HG03175 (cell line): ENCODE measurements around the gene STAB2.

Experiments
- ATAC-seq: cut with Tn5 transposase; IDR thresholded peaks from one replicate; pipeline ENCODE4 v1.9.1; 2021; ENCODE audit warnings: mild to moderate bottlenecking, moderate library complexity; ENCODE audit not compliant: unreplicated experiment

The STAB2 gene

DNA sequence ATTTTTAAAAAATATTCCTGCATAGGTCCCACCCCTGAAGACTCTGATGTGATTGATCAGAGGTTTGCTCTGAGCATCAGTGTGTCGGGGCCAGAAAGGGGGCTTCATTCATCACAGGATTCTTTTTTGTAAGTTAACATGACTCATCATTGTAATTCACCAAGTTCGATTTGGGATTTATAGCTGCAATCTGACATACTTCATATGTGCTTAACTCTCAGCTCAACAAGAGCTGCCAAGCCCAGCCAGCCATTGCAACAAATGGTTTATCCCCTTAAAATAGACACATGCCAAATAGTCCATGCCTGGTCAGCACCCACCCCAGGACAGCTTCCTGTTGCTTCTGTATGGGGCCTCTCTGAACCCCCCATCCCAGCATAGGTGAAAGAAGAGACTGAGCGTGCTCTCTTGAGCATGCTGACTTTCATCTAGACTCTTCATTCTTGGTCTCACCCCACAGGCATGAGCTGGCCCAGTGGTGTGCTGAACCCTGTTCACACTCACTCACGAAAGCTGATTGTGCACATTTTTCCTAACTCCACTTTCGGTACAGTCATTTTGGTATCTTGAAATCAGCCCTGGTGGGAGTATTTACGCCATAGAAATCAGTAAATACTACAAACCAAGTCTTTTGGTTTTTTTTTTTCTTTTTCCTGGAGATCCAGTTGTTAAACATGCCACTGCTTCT, 101.4 kb downstream of the STAB2 start:
- no peak for ATAC-seq

DNA sequence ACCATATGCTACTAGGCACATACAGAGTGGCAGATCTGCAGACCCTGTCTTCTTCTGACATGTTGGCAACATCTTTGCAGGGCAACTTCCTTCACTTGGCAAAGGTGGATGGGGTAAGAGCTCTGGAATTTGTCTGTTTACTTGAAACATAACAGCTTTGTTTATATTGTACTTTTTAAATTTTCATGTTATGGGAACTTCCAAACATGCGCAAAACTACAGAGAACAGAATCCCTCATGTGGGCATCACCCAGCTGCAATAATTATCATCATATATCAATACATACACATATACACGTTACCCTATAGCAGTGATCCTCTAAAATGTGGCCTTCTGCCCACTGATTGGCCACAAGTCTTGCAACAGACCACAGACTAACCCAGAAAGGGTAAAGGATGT, 103.4 kb downstream of the STAB2 start:
- no peak for ATAC-seq

DNA sequence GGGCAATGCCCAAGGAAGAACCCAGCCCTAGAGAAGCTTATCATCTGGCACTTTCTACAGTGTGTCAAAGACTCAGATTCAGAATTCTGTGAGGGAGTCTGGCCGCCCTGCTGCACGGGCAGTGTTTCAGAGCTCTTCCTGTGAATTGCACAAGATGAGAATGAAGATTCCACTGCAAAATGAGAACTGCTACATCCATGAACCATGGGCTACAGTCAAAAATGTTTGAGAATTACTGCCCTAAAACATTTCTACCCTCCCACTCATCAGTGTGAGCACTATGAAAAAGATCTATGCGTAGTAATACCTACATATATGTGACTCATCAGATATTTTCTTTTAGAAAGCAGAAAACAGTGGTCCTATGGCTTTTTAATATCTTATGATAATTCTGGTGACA, 104.0 kb downstream of the STAB2 start:
- ATAC-seq, result no peak

DNA sequence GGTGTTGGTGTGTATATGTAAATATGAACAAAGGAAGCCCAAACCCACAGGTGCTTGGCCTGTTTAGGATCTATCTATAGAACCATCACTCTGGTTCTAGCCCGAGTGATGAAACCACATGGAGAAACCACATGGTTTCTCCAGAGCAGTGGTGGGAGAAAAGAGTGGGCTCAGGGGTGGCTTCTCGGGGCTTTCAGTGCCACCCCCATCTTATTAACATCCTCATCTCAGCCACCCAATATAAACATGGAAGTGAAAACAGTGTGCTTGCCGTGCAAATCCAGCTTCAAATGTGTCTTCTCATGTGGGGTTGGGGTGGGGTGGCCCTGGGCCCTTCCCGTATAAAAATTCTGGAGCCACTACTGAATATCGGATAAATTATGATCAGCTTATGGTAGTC, 109.0 kb downstream of the STAB2 start:
- no peak for ATAC-seq

DNA sequence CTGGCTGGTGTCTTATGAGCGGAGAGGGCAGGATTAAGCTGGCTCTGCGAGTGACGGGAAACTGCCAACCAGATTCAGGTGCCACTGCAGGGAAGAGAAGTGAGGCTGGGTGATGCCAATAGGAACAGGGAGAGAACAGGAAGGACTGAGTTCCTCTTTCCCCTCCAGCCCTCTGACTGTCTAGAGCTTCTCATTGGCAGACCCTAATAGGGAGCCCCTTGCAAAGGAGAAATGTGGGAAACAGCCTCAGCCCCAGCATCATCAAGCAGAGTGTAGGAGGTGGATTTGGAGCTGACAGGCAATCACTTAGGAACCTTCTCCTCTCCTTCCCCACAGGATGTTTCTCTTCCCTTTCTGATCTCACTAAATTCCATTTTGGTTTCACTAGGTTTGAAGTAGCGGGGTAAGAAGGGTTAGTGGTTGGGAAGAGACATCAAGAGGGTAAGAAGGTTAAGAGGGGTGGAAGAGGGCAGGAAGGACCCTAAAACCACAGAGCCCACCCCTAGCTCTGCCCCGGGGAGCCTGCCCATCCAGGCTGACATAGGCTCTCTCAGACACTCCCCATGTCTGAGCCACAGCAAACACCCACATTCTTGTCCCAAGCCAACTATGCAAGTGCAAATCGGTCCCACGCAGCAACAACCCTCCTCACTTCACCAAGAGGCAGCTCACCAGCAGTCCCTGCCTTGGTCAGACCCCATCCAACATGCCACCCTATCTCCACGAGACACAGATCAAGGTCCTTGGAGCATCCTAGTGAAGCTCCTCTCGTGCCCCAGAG, 111.1 kb downstream of the STAB2 start:
- no peak for ATAC-seq

DNA sequence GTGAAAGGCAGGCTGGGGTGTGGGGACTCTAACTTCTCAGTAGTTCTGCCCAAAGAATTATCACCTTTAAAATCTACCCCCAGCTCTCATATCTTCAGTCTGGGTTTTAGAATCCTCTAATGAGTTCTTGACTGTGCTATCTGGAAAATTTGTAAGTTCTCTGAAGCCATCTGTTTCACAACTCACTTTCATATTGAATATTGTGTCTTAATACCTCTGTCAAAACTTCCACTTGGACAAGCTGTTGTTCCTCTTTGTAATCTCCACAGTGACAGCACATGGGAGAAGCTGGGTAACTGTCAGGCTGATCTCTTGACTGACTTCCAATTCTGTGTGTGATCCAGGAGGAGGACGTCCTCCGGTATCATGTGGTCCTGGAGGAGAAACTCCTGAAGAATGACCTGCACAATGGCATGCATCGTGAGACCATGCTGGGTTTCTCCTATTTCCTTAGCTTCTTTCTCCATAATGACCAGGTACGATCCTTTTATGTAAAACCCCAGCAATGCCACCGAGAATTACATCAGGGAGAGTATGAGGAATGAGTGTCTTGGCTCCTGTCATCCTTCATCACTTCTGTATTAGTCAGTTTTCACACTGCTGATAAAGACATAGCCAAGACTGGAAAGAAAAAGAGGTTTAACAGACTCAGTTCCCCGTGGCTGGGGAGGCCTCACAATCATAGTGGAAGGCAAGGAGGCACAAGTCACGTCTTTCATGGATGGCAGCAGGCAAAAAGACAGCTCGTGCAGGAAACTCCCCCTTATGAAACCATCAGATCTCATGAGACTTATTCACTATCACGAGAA, 111.9 kb downstream of the STAB2 start:
- no peak for ATAC-seq

DNA sequence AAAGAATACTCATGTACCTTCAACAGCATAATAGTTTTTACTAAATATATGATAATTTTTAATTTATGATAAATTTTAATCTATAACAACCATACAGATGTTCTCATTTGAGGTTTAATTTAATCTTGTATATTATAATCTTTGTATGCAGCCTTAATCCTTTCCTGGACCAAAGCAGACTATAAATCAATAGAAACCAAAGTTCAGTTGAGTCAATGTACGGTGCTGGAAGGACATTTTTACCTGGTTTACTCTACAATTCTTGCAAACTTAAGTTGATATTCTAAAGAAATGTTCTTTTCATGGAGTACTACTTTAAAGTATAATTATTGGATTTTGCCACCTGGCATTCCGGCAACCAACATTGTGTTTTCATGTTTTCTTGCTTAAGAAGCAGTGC, 118.0 kb downstream of the STAB2 start:
- ATAC-seq, result no peak

DNA sequence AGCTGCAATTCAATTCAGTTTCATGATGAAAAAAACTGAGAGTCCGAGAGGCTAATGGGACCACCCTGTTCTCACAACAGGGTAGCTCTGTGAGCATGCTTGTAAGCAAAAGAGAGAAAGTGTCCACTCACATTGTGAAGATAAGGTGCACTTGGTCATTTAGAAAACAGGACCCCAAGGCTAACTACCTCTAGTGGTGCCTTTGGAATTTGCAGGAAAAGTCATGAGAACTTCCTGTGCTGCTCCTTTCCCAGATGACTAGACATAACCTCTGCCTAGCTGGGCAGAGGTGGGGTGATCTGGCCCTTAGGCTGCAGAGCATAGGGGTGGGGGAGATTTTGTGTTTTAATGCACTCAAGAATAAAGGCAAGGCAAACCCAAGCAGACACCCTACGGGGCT, 118.9 kb downstream of the STAB2 start:
- ATAC-seq, result no peak

DNA sequence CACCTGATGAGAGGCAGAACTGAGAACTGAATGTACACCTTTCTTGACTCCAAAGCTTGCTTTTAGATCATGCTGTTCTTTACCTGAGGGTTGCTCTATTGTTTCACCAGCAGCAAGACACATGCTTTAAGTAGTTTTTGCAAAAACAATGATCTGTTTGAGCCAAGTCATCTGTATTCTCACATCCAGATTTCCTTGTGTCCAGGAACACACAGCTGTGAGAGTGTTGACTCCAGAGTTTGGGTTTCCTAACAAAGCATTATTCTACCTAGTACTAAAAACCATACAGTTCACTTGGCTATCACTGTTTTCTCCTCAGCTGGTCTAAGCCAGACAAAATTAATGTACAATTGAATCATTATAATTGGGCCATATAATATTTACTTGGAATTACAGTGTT, 120.4 kb downstream of the STAB2 start:
- ATAC-seq, result no peak

DNA sequence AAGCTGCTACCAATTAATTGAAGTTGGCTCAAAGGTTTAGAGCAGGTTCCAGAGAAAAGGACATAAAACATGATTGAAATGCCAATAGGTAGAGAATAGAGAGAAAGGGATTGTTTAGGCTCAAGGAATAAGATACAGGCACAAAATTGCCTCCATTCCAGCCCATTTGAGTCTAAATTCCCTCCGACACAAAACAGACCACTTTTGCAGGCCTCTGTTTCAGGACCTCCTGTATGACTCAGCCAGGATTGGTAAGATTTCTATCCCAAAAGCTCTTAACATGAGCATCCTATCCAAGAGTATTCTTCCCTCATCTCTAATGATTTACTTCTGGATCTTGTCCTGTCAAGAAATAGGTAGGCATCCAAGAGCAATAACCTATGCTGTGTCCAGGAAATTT, 123.5 kb downstream of the STAB2 start:
- ATAC-seq, result no peak

DNA sequence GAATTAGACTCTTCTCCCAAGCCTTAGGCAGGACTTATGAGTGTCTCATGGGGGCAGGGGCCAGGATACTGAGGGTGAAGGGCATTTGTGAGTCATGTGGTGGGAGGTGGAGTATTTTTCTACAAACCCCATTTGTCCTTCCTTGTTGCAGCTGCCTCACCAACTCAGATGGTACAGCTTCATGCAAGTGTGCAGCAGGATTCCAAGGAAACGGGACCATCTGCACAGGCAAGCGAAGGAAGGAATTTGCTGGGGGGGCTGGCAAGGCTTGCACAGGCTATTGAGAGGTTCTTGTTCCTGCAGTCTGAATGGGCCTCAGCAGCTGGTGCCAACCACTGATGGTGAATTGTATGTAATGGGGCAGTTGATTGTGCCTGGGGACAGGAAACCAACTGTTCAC, 125.1 kb downstream of the STAB2 start:
- no peak for ATAC-seq

DNA sequence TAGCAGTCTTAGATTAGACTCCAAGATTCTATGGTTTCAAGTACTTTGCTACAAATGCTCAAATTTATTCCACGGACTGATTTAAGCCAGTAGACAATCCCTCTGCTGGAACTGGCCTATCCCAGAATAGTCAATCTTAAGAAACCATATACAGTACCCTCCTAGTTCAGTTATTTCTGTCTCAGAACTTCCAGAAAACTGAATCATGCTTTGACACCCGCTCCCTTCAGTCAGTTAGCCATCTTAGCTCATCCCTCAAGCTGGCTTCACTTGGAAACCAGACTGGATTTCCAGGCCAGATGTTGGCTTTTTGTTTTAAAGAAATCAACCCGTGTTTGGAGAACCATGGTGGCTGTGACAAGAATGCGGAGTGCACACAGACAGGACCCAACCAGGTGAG, 128.4 kb downstream of the STAB2 start:
- no peak for ATAC-seq

DNA sequence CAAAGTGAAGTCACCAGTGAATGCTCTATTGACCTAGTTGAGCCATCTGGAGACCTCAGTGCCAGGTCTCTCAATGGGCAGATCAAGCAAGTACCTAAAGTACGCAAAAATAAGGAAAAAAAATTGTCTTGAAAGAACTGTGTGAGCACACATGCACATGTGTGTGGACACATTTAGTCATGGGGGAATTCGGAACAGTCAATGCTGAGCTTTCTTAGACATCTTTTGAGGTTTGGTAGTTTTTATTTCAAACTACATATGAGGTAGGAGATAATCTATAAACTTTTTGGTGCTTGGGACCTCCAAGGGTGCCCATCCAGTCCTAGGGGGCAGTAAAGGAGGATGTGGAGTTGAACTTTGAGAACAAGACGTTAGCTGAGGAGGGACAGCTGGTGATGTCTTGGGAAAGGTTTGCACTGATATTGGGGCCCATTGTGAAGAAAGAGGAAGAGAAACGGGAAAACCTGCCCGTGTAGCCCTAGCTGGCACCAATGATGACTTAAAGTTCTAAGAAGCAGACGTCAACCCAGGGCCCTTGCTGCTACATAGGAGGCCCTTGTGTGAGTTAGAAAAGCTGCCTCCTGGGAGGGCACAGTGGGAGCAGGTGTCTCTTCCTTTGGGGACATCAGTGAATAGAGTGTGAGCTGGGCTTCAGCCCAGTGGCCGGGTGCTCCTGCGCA, 129.6 kb downstream of the STAB2 start:
- no peak for ATAC-seq

DNA sequence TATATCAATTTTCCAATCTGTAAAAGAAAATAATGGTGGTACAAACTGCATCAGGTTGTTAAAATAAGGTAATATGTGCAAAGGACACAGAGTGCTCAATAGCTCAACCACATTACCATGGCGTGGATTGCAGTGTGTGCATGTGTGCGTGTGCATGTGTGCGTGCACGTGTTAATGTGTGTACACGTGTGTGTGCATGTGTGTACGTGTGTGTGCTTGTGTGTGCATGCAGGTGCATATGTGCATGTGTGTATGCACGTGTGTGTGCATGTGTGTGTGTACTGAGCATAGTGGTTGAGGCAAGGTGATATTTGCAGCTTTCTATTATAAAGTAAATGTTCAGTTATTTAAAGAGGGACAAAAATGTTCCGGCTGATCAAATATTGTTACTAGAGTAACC, 138.3 kb downstream of the STAB2 start:
- ATAC-seq, result no peak

DNA sequence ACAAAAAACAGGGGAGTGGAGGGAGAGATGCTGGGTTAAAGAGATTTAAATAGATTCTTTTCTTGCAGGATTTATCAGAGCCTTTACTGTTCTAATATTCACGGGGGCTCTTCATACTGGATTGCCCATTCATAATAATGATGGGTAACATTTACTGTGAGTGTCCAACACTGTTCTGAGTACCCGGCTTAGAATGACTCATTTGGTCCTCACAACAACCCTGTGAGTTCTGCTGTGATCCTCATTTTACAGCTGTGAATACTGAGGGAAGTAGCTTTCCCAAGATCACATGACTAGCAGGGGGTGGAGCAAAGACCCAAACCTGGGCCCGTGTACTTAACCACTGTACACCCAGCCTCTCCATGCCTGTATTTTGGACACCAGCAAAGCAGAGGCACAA, 140.6 kb downstream of the STAB2 start:
- ATAC-seq, result no peak

DNA sequence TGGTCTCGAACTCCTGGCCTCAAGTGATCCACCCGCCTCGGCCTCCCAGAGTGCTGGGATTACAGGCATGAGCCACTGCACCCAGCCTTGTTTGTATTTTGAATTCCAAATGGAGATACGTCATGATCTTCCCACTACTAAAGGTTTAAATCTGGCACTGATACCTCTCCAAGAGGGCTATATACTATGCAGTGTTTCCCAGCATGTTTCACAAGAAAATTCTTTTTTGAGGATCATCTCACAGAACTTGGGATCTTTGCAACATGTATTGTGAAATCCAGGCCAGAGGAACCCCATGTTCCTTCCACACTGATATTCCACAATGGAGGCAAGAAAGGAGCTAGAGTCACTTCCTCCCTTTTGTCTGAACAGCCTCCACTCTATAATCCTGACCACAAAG, 141.2 kb downstream of the STAB2 start:
- ATAC-seq, result no peak

DNA sequence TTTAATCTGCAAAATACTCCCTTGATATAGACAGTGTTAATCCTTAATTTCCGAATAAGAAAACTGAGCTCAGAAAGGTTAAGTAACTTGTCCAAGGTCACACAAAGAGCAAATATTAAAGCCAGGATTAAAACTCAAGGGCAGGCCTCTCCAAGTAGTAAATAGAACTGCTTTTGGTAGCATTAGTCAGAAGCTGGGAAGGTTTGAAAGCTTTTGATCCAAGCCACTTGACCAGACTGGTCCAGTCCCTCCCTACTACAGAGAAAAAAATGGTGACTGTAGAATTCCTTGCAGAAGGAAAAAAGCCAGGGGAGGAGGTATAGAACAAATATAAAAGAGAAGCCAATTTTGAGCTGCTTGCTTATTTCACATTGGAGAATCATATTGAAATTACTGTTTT, 142.4 kb downstream of the STAB2 start:
- no peak for ATAC-seq

DNA sequence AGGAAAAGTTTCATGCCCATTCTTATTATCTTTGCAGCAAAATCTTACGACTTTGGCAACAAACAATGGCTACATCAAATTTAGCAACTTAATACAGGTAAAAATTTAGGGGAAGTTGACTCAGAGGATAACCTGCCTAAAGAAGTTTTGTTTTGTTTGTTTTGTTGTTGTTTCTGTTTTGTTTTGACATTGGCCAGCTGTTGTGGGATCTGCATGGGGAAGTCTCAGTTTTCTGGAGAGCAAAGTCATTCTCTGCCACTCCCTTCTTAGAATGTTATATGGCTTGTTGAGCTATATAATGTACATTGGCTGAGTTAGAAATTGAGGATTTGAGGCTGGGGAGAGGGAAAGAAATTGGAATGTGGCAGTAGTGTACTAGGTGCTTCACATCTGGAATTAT, 144.5 kb downstream of the STAB2 start:
- ATAC-seq, result no peak

DNA sequence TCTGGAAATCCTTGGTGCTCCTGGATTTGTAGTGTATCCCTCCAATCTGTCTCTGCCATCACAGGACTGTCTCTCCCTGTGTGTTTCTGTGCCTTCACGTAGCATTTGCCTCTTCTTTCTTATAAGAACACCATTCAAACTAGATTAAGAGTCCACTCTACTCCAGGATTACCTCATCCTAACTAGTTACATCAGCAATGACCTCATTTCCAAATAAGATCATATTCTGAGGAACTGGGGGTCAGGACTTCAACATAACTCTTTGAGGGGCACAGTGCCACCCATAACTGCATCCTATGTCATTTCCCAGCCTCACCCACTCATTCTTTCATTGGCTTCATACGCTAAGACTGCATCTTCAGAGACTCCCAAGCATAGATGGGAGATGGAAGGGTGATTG, 147.8 kb downstream of the STAB2 start:
- ATAC-seq, result no peak

DNA sequence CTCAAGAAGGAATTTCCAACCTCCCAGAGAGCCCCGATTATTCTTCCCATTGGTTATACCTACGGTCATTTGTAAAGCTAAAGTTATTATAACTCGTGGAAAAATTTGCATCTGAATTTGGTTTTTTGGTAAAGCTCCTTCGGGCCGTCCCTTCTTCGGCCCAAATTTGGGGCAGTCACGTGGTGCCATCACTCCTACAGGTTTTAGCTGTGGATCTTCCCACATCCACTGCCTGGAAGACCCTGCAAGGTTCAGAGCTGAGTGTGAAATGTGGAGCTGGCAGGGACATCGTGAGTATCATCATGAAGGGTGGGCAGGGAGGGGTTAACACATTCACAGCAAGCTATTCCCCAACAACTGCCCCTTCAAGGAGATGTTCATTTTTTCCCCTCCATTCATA, 148.2 kb downstream of the STAB2 start:
- ATAC-seq, result no peak

DNA sequence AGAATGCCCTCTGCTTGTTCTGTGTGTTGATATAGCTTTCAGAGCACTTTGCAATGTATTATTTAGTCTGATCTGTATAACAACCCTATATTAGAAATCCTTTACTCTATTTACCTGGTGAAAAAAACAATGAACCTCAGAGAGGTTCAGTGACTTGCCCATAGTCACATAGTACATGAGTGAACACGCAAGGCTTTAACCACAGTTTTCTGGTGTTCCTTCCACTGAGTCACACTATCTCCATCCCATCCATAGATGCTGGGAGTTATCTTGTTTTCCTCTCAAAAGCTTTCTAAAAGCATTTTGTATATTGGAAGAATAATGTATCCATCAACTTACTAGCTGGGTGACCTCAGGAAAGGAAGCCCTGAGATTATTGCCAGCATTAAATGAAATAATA, 149.5 kb downstream of the STAB2 start:
- no peak for ATAC-seq
